K562 (cell line): ENCODE data around the gene TMEM121. TPM values are rescaled to one million over a fixed set of nuclear protein-coding genes. Genes with fewer than 3 reads are reported as not detected.
A peak's percentile ranks its signal among the peaks of the same experiment; 100 is the strongest.

ENCODE experiments used
- ATAC-seq: fragments of 200-7000 bp; cut with Tn5 transposase; 3 replicates; pipeline ENCODE4 v1.9.1; 2020; ENCODE audit warnings: moderate library complexity
- BruUV-seq: library from RNA; stranded (reverse); fragments of 400-500 nt; replicated peaks from 2 replicates; lab custom pipeline; 2021; lab: Mats Ljungman, UMichigan
- CTCF ChIA-PET: fragments of 300-600 bp; formaldehyde crosslinking; extraction: SDS; loops from one replicate; lab custom pipeline; 2021; ENCODE audit warnings: low intra/inter-chr PET ratio; lab: Yijun Ruan, JAX
- POLR2A ChIA-PET: fragments of 300-600, 350-650 bp; sonication (Branson Sonifier 250); formaldehyde crosslinking; extraction: SDS; loops from one replicate; lab custom pipeline; 2021; ENCODE audit warnings: antibody characterized with exemption, inconsistent platforms; lab: Yijun Ruan, JAX
- DNase-seq, 4 experiments: peaks; one replicate each; pipeline versions ENCODE4 v3.0.0 to v3.0.0-alpha.2; 2011 to 2018; ENCODE audit warnings: low spot score in 3 of 4, mixed read lengths in 3 of 4; ENCODE audit errors: extremely low read depth in 1 of 4
- FAIRE-seq: peaks from 2 replicates; lab custom pipeline; 2011; peaks lifted over from hg19 to GRCh38; lab: Jason Lieb, UNC
- H2AFZ ChIP-seq: 2 replicates; pipeline ENCODE4 v1.6.0; 2011; ENCODE audit warnings: low read depth, low read length, control low read depth, inconsistent platforms
- H3K27ac ChIP-seq: fragments of 200-600 bp; 3 replicates; pipeline ENCODE4 v1.8.0; 2011; ENCODE audit warnings: low read depth, mild to moderate bottlenecking, control low read depth, inconsistent platforms, low read length, moderate library complexity, mixed read lengths; ENCODE audit errors: extremely low read depth
- H3K27me3 ChIP-seq, 2 experiments: fragments of 300-600 bp in 1 of 2; 2 replicates in 1 of 2; 3 replicates in 1 of 2; pipeline versions ENCODE4 v1.6.0 to v1.8.0; 2011; ENCODE audit warnings: inconsistent platforms in 2 of 2, low read length in 2 of 2, mild to moderate bottlenecking in 1 of 2, mixed read lengths in 1 of 2, moderate library complexity in 1 of 2; ENCODE audit not compliant: control insufficient read depth in 2 of 2, insufficient read depth in 2 of 2
- H3K36me3 ChIP-seq: fragments of 300-600 bp; 3 replicates; pipeline ENCODE4 v1.8.0; 2011; ENCODE audit warnings: mild to moderate bottlenecking, low read length, inconsistent platforms; ENCODE audit not compliant: control insufficient read depth, insufficient read depth
- H3K4me1 ChIP-seq, 2 experiments: fragments of 200-600 bp in 1 of 2; replicated peaks in 1 of 2; 2 replicates in 1 of 2; 3 replicates in 1 of 2; pipeline versions ENCODE4 v1.5.1 to v1.8.0; 2011; ENCODE audit warnings: inconsistent platforms in 2 of 2, low read length in 2 of 2, mild to moderate bottlenecking in 1 of 2, mixed read lengths in 1 of 2, moderate library complexity in 1 of 2; ENCODE audit not compliant: control insufficient read depth in 2 of 2, insufficient read depth in 2 of 2
- H3K4me2 ChIP-seq: 2 replicates; pipeline ENCODE4 v1.6.1; 2011; ENCODE audit warnings: low read length, control low read depth, inconsistent platforms, mixed read lengths; ENCODE audit not compliant: insufficient read depth
- H3K4me3 ChIP-seq: fragments of 200-600 bp; sonication (generic), shearing (Covaris generic); 2 replicates; pipeline ENCODE4 v1.5.1; 2016; ENCODE audit warnings: control low read depth, inconsistent platforms
- H3K79me2 ChIP-seq: fragments of 200-600 bp; 3 replicates; pipeline ENCODE4 v1.8.0; 2011; ENCODE audit warnings: low read length, inconsistent platforms; ENCODE audit not compliant: control insufficient read depth, insufficient read depth
- H3K9ac ChIP-seq, 2 experiments: 2 replicates each; pipeline versions ENCODE4 v1.6.0 to v1.6.1; 2011; ENCODE audit warnings: low read depth in 2 of 2, low read length in 2 of 2, control low read depth in 1 of 2, inconsistent platforms in 1 of 2, mild to moderate bottlenecking in 1 of 2, mixed read lengths in 1 of 2; ENCODE audit not compliant: insufficient read depth in 1 of 2
- H3K9me1 ChIP-seq: one replicate; pipeline ENCODE4 v1.6.0; 2011; ENCODE audit warnings: inconsistent platforms, mild to moderate bottlenecking, low read length, moderate library complexity; ENCODE audit not compliant: control insufficient read depth, insufficient read depth
- H3K9me3 ChIP-seq: replicated peaks from 2 replicates; pipeline ENCODE4 v1.5.1; 2011; ENCODE audit warnings: low read depth, low read length, inconsistent platforms; ENCODE audit not compliant: control insufficient read depth, insufficient read depth
- H4K20me1 ChIP-seq: replicated peaks from 2 replicates; pipeline ENCODE4 v1.6.1; 2011; ENCODE audit warnings: low read length, inconsistent platforms, mixed read lengths; ENCODE audit not compliant: control insufficient read depth, insufficient read depth
- ADNP ChIP-seq: fragments of 200-800 bp; sonication (Bioruptor generic); IDR thresholded peaks from 2 replicates; pipeline ENCODE4 v1.6.1; 2016; ENCODE audit warnings: missing genetic modification characterization, missing compliant biosample characterization
- CBX1 ChIP-seq: sonication (generic); IDR thresholded peaks from 2 replicates; pipeline ENCODE4 v1.6.1; 2016; ENCODE audit warnings: antibody characterized with exemption, low read depth, mild to moderate bottlenecking
- CHD1 ChIP-seq: fragments of 200-600 bp; sonication (generic); IDR thresholded peaks from one replicate; pipeline ENCODE4 v1.6.1; 2012; ENCODE audit warnings: mild to moderate bottlenecking, moderate library complexity, low read length, inconsistent platforms
- CHD2 ChIP-seq: IDR thresholded peaks from 2 replicates; pipeline ENCODE4 v1.6.1; 2011; ENCODE audit warnings: low read depth, low read length
- ELF4 ChIP-seq: fragments of 450-650 bp; formaldehyde crosslinking; IDR thresholded peaks from 2 replicates; pipeline ENCODE4 v1.4.0; 2022; ENCODE audit warnings: missing genetic modification characterization
- FOXA1 ChIP-seq: fragments of 450-650 bp; IDR thresholded peaks from 2 replicates; pipeline ENCODE4 v1.6.1; 2016; ENCODE audit warnings: mild to moderate bottlenecking, borderline replicate concordance
- FOXA3 ChIP-seq, 2 experiments: fragments of 450-650 bp in 1 of 2; sonication (generic) in 1 of 2; formaldehyde crosslinking; IDR thresholded peaks in 1 of 2; conservative IDR thresholded peaks in 1 of 2; 2 replicates each; pipeline versions ENCODE4 v1.4.0 to v1.8.0; 2020 to 2022; ENCODE audit warnings: mild to moderate bottlenecking in 2 of 2, missing genetic modification reagents in 1 of 2
- LARP7 ChIP-seq: fragments of 450-650 bp; IDR thresholded peaks from 2 replicates; pipeline ENCODE4 v1.6.1; 2016
- NFIC ChIP-seq: fragments of 450-650 bp; IDR thresholded peaks from 2 replicates; pipeline ENCODE4 v1.6.1; 2017; ENCODE audit warnings: mild to moderate bottlenecking, inconsistent platforms
- POLR2G ChIP-seq: fragments of 200-400 bp; formaldehyde crosslinking; IDR thresholded peaks from 2 replicates; pipeline ENCODE4 v1.6.1; 2017; ENCODE audit warnings: low read depth, mild to moderate bottlenecking, antibody characterized with exemption, low read length, moderate library complexity
- SAP30 ChIP-seq: fragments of 200-600 bp; sonication (generic); IDR thresholded peaks from 2 replicates; pipeline ENCODE4 v1.6.1; 2012; ENCODE audit warnings: borderline replicate concordance, low read depth, mild to moderate bottlenecking, moderate library complexity, low read length, control low read depth, inconsistent platforms; ENCODE audit not compliant: insufficient read depth, poor library complexity, severe bottlenecking
- SRF ChIP-seq, 2 experiments: fragments of 250-450, 450-650 bp in 1 of 2; sonication (Bioruptor Pico) in 1 of 2; sonication (generic) in 1 of 2; formaldehyde crosslinking; IDR thresholded peaks; 2 replicates each; pipeline versions ENCODE4 v1.5.0 to v1.5.1; 2020 to 2022; ENCODE audit warnings: mild to moderate bottlenecking in 1 of 2, missing genetic modification reagents in 1 of 2
- TAL1 ChIP-seq: fragments of 450-650 bp; IDR thresholded peaks from 2 replicates; pipeline ENCODE4 v1.6.1; 2016; ENCODE audit warnings: mild to moderate bottlenecking
- VEZF1 ChIP-seq: fragments of 200-800 bp; sonication (Bioruptor generic); IDR thresholded peaks from 2 replicates; pipeline ENCODE4 v1.6.1; 2017; ENCODE audit warnings: missing genetic modification characterization, missing compliant biosample characterization
- ZNF23 ChIP-seq: fragments of 250-450 bp; sonication (Bioruptor Pico); IDR thresholded peaks from 2 replicates; pipeline ENCODE4 v1.4.0; 2020; ENCODE audit warnings: mild to moderate bottlenecking
- ZNF584 ChIP-seq: fragments of 200-800 bp; sonication (Bioruptor generic); IDR thresholded peaks from 2 replicates; pipeline ENCODE4 v1.6.1; 2016; ENCODE audit warnings: low read depth, mild to moderate bottlenecking, missing genetic modification characterization, missing compliant biosample characterization
- ZNF830 ChIP-seq: fragments of 250-450 bp; sonication (Bioruptor Pico); IDR thresholded peaks from 2 replicates; pipeline ENCODE4 v1.5.0; 2021; ENCODE audit warnings: mild to moderate bottlenecking
- WGBS: fragments of 100-300 bp; shearing (Covaris generic); methylation state at CpG from one replicate; pipeline ENCODE4 v1.1.6; 2016; ENCODE audit warnings: low coverage, mixed read lengths; ENCODE audit not compliant: insufficient coverage; ENCODE audit errors: missing lambda C conversion rate; 5-methylcytosine and 5-hydroxymethylcytosine counted together
- in situ Hi-C: fragments of 300-500 bp; cut with MboI; formaldehyde crosslinking; loops from 4 replicates; pipeline ENCODE4 v1.15.0; 2018; ENCODE audit warnings: inconsistent platforms, mixed read lengths
- intact Hi-C: fragments of 100-400 bp; cut with micrococcal nuclease; formaldehyde crosslinking; loops from 2 replicates; pipeline ENCODE4 v1.14.2; 2022
- polyA plus RNA-seq, 8 experiments: library from polyadenylated mRNA; depleted of rRNA in 4 of 8; stranded (reverse) in 5 of 8; unstranded in 3 of 8; fragments of >200 nt; fragmentation: Nextera tagmentation in 2 of 8; fragmentation: Illumina TruSeq in 1 of 8; extraction: Ambion mirVana in 2 of 8; extraction: Trizol in 1 of 8; gene quantifications; 2 replicates each; pipeline versions ENCODE4 v1.2.1 to v1.2.3, GENCODE V29; 2011 to 2014; ENCODE audit warnings: inconsistent platforms in 1 of 8, missing spikeins in 1 of 8
- total RNA-seq, 7 experiments: library from RNA; depleted of rRNA in 6 of 7; stranded (reverse); fragments of >200 nt in 6 of 7; fragmentation: Illumina TruSeq in 2 of 7; extraction: Trizol in 2 of 7; gene quantifications; 2 replicates each; pipeline versions ENCODE4 v1.2.1 to v1.2.3, GENCODE V29; 2011 to 2021; ENCODE audit warnings: low replicate concordance in 1 of 7
- TF ChIP-seq, protein P1 (sequence below), 2 experiments: fragments of 200-800 bp in 1 of 2; sonication (Bioruptor generic) in 1 of 2; sonication (generic) in 1 of 2; formaldehyde crosslinking in 1 of 2; IDR thresholded peaks in 1 of 2; conservative IDR thresholded peaks in 1 of 2; 2 replicates each; pipeline versions ENCODE4 v1.5.0 to v1.6.1; 2016 to 2020; ENCODE audit warnings: missing compliant biosample characterization in 1 of 2, missing genetic modification characterization in 1 of 2, missing genetic modification reagents in 1 of 2
- TF ChIP-seq, protein P2 (sequence below): fragments of 250-450 bp; sonication (Bioruptor Pico); IDR thresholded peaks from 2 replicates; pipeline ENCODE4 v1.4.0; 2020; ENCODE audit warnings: mild to moderate bottlenecking, moderate library complexity

The TMEM121 gene
- total and polyA plus RNA-seq, 9 of the 15 experiments (the other 6 are each of a cell fraction or from before 2014, with no cell fraction given): 0.31 to 0.36 TPM; not detected in 7

GRCh38 chr14:105490267-105490571 is 36.2 kb upstream of the TMEM121 start:
- FAIRE-seq: no peak
- WGBS: 0% methylated on average over 4 of the region's 33 CpGs
- Histone ChIP-seq H3K9me1 (no peaks in the 10 kb centered on the region), H3K27ac (peak overlapping the region; percentile 80), H3K79me2 (peaks cover 5% of the 10 kb centered on the region; the same call in 2 of the 3 replicates), H4K20me1 (peaks cover 6% of the 10 kb centered on the region), H3K9me3 (no peaks in the 10 kb centered on the region), H3K27me3 (no peaks in the 10 kb centered on the region), H3K36me3 (peaks cover 2% of the 10 kb centered on the region; the same call in 1 of the 3 replicates), H3K9ac (peak overlapping the region; percentile 69 to 94; a peak in 3 of 4 replicates), H3K4me1 (peaks cover 6 to 85% of the 10 kb centered on the region in 2 experiments), H3K4me3 (peak overlapping the region; percentile 61), H3K4me2 (peak overlapping the region; percentile 73; the same call in 1 of the 2 replicates), H2AFZ (peak overlapping the region; percentile 81)
- no TSS peak for BruUV-seq
- no peak for ATAC-seq
- POLR2A ChIA-PET: interaction anchor here (1.9 kb wide), 1 partner anchor 9 kb away, joined by 12 read pairs; no protein-coding TSS in a partner anchor
- intact Hi-C loops: loop anchor here (2.0 kb wide), 2 partner anchors 119 to 189 kb away; partner anchors contain the start of gene BRF1
- DNase-seq: no peak
- in situ Hi-C loops: no loop called here
- CTCF ChIA-PET: interaction anchor here (1.4 to 2.0 kb wide), 2 partner anchors 8 to 119 kb away, joined by 3 to 16 read pairs; no protein-coding TSS in a partner anchor
- no peak for TF ChIP-seq ADNP
- TF ChIP-seq NFIC: peak; percentile 43; the same call in 1 of the 2 replicates
- no peak for TF ChIP-seq CBX1
- TF ChIP-seq VEZF1: peak; percentile 49
- no peak for TF ChIP-seq ELF4 (CRISPR knock-in tag)
- TF ChIP-seq ZNF584 (CRISPR knock-in tag): no peak
- TF ChIP-seq CHD2: peak; percentile 50
- TF ChIP-seq TAL1: no peak
- peak; percentile 63 for TF ChIP-seq CHD1
- TF ChIP-seq ZNF23: no peak
- no peak for TF ChIP-seq FOXA3 (CRISPR knock-in tag; conservative IDR thresholded peaks at IDR 0.05 in 1 of 2, IDR thresholded peaks at IDR 0.05 in 1 of 2)
- no peak for TF ChIP-seq FOXA1
- TF ChIP-seq ZNF830: no peak
- TF ChIP-seq POLR2G: peak; percentile 65
- TF ChIP-seq LARP7: no peak
- no peak for TF ChIP-seq SAP30
- TF ChIP-seq SRF (CRISPR knock-in tag; IDR thresholded peaks at IDR 0.05): peak in 1 of 2 experiments; percentile 86; a peak in 1 of 4 replicates
- TF ChIP-seq, protein P1, sequence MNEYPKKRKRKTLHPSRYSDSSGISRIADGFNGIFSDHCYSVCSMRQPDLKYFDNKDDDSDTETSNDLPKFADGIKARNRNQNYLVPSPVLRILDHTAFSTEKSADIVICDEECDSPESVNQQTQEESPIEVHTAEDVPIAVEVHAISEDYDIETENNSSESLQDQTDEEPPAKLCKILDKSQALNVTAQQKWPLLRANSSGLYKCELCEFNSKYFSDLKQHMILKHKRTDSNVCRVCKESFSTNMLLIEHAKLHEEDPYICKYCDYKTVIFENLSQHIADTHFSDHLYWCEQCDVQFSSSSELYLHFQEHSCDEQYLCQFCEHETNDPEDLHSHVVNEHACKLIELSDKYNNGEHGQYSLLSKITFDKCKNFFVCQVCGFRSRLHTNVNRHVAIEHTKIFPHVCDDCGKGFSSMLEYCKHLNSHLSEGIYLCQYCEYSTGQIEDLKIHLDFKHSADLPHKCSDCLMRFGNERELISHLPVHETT (CRISPR knock-in tag; conservative IDR thresholded peaks at IDR 0.05 in 1 of 2, IDR thresholded peaks at IDR 0.05 in 1 of 2): no peak
- TF ChIP-seq, protein P2, sequence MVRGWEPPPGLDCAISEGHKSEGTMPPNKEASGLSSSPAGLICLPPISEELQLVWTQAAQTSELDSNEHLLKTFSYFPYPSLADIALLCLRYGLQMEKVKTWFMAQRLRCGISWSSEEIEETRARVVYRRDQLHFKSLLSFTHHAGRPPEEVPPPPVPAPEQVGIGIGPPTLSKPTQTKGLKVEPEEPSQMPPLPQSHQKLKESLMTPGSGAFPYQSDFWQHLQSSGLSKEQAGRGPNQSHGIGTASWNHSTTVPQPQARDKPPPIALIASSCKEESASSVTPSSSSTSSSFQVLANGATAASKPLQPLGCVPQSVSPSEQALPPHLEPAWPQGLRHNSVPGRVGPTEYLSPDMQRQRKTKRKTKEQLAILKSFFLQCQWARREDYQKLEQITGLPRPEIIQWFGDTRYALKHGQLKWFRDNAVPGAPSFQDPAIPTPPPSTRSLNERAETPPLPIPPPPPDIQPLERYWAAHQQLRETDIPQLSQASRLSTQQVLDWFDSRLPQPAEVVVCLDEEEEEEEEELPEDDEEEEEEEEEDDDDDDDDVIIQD: no peak
